ENCODE data around the gene CRYAB.
"Not testable (repeated sequence)": the region's sequence is repeated elsewhere in the genome, so short reads cannot be mapped to it uniquely, and the experiment has no call there.

CRYAB gene

GRCh38 chr11:111906680-111907079, 4.9 kb downstream of the CRYAB start:
- DNase-seq (ENCODE audit: low read depth): no peak

- DNase-seq (ENCODE audit: low read depth): no peak
Measured at GRCh38 chr11:111905411-111905810, 6.2 kb downstream of the CRYAB start.

GRCh38 chr11:111886844-111887243, 24.7 kb downstream of the CRYAB start:
- DNase-seq (ENCODE audit: low read depth): no peak

- DNase-seq (ENCODE audit: low read depth): no peak
Measured at GRCh38 chr11:111886032-111886431, 25.5 kb downstream of the CRYAB start.

GRCh38 chr11:111885053-111885452, 26.5 kb downstream of the CRYAB start:
- DNase-seq (ENCODE audit: low read depth): not testable (repeated sequence)

- DNase-seq (ENCODE audit: low read depth): no peak
Measured at GRCh38 chr11:111882202-111882601, 29.4 kb downstream of the CRYAB start.

- DNase-seq (ENCODE audit: low read depth): no peak
Measured at GRCh38 chr11:111879637-111879960, 32.0 kb downstream of the CRYAB start.

GRCh38 chr11:111878849-111879636, 32.5 kb downstream of the CRYAB start, which contains the start of the genes CFAP68 and FDXACB1:
CFAP68 (plus strand) TSS chr11:111879541; CDS start chr11:111879561, 20 bp downstream.
FDXACB1 (minus strand) TSS chr11:111879165; CDS start chr11:111879132, 33 bp downstream.
- peak; percentile 87 for DNase-seq (ENCODE audit: low read depth)

GRCh38 chr11:111878385-111878848, 33.2 kb downstream of the CRYAB start:
- no peak for DNase-seq (ENCODE audit: low read depth)

GRCh38 chr11:111871693-111872161, 39.8 kb downstream of the CRYAB start:
- no peak for DNase-seq (ENCODE audit: low read depth)

GRCh38 chr11:111870886-111871692, 40.5 kb downstream of the CRYAB start, which contains the start of gene ALG9:
ALG9 (minus strand) TSS chr11:111871581; CDS start chr11:111871482, 99 bp downstream.
- DNase-seq (ENCODE audit: low read depth): no peak

- DNase-seq (ENCODE audit: low read depth): no peak
Measured at GRCh38 chr11:111870522-111870885, 41.1 kb downstream of the CRYAB start.

- DNase-seq (ENCODE audit: low read depth): no peak
Measured at GRCh38 chr11:111870113-111870512, 41.5 kb downstream of the CRYAB start.

GRCh38 chr11:111860257-111860656, 51.3 kb downstream of the CRYAB start:
- DNase-seq (ENCODE audit: low read depth): no peak
